Measurements from ENCODE around the gene SPAG9.
"Not testable (repeated sequence)": the region's sequence is repeated elsewhere in the genome, so short reads cannot be mapped to it uniquely, and the experiment has no call there.

The SPAG9 gene

GRCh38 chr17:51142597-51142996 lies 21.9 kb upstream of the SPAG9 start:
- no peak for DNase-seq (ENCODE audit: low read depth)

GRCh38 chr17:51135956-51136355 lies 15.3 kb upstream of the SPAG9 start:
- no peak for DNase-seq (ENCODE audit: low read depth)

DNA sequence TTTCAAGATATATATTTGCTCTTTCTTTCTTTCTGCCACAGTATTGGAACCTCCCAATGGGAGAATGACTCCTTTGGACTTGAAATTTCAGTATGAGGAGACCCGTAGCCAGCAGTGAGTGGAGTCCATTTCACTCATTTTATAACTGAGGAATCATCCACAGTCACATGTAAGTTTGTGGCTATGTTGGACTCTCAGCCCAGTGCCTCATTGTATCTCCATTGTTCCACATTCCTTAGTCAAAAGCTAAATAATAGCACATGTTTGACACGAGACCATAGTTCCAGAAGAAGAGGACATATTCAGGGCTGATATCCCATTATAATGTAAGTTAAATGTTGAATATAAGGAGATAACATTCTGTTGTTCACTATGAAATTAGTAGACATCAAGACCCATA lies 12.7 kb upstream of the SPAG9 start:
- no peak for DNase-seq (ENCODE audit: low read depth)

- no peak for DNase-seq (ENCODE audit: low read depth)
These were observed 12.3 kb upstream of the SPAG9 start for GRCh38 chr17:51132964-51133319.

GRCh38 chr17:51128076-51128475 lies 7.4 kb upstream of the SPAG9 start:
- no peak for DNase-seq (ENCODE audit: low read depth)

DNA sequence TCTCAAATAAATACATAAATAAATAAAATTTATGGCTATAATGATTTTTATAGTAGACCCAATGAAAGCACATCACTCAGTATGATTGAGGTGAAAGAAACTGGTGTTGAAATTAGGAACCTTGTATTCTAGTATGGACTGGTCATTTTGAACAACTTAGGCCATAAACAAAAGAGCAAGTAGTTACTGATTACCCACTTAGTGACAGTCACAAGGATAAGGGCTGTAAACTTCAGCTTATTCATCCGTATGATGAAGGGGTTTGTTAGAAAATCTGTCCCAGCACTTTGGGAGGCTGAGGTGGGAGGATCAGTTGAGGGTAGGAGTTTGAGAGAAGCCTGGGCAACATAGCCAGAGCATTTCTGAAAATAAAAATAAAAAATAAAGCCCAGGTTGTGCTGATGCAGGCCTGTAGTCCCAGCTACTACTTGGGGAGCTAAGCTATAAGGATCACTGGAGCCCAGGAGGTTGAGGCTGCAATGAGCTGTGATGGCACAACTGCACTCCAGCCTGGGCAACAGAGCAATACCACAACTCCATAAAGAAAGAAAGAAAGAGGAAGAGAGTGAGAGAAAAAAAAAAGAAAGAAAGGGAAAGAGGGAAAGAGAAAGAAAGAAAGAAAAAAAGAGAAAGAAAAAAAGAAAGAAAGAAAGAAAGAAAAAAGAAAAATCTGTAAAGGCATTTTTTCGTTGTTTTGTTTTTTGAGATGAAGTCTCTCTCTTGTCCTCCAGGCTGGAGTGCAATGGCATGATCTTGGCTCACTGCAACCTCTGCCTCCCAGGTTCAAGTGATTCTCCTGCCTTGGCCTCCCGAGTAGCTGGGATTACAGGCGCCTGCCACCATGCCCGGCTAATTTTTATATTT lies 4.2 kb upstream of the SPAG9 start:
- DNase-seq (ENCODE audit: low read depth), result no peak

DNA sequence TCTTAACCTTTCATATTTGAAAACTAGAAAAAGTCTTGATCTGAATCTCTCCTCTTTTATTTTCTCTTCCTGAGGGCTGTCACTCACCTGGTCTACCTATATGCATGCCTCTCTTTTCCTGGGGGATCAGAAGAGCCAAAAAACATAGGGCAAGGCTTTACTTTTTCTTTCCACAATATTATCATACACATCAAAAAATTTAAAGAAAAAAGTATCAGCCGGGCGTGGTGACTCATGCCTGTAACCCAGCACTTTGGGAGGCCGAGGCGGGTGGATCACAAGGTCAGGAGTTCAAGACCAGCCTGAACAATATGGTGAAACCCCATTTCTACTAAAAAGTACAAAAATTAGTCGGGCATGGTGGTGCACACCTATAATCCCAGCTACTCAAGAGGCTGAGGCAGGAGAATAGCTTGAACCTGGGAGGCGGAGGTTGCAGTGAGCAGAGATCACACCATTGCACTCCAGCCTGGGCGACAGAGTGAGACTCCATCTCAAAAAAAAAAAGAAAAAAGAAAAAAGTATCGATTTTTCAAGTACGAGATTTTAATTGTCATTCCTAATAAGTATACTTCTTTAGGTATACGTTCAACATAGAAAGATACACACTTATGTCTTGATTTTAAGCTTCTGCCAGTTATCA lies 1.9 kb upstream of the SPAG9 start:
- DNase-seq (ENCODE audit: low read depth), result not testable (repeated sequence)

- DNase-seq (ENCODE audit: low read depth), result peak; percentile 86
These were observed 1.2 kb upstream of the SPAG9 start for GRCh38 chr17:51121620-51122472.

DNA sequence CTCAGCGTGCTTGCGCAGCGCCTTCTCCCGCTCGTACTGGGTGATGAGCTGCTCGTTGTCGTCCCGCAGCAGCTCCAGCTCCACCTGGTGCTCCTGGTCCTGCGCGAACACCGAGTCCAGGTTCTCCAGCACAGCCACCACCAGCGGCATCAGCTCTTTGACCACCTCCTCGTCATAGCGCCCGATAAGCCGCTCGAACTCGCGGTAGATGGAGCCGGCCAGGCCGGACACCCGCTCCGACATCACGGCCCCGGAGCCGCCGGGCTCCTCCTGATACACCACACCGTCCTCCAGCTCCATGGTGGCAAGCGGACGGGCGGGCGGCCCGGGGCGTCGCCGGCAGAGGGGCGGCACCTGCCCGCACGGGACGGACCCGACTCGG lies 320 bp downstream of the SPAG9 start:
- peak; percentile 16 for DNase-seq (ENCODE audit: low read depth)

DNA sequence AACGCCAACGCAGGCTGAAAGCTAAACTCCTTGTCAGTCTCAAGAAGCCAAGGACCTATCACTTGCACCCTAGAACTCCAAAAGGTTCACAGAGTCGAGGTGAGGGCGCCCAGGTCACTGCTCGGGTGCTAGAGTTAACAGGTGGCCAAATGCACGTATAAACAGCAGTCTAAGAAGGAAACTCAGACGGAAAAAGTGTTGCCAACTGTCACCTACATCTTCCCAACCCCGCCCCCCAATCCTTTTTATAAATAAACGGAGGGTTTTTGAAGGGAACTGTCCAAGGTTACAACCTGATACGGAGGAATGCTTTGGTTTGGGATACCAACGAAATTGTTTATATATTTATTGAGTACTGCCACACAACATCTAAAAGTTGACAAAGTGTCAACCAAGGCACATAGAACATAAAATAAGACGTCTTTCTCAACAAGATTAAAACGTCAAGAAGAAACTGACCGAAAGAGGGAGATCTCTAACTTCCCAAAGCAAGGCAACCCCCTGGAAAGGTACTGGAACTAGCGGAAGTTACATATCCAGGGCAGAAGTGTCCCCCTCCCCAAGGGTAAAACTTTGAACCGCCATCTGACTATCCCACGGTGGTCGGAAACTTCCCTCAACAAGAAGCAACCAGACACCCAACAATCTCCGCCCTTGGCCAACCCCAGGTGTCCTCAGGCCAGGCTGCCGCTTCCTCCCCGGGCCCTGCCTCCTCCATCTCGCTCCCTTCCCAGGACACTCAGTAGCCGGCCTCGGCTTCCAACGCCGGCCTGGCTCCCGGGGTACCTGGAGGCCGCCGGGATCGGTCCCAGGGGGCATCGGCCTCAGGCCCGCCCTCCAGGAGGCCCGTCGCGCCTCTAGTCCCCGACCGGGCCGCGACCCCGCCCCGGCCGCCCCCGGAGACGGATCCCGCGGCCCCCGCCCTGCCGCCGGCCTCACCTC lies 982 bp downstream of the SPAG9 start:
- DNase-seq (ENCODE audit: low read depth), result peak; percentile 20

GRCh38 chr17:51118330-51119195 lies 2.1 kb downstream of the SPAG9 start:
- no peak for DNase-seq (ENCODE audit: low read depth)

GRCh38 chr17:51115179-51115578 lies 5.5 kb downstream of the SPAG9 start:
- no peak for DNase-seq (ENCODE audit: low read depth)

GRCh38 chr17:51112303-51113222 lies 8.1 kb downstream of the SPAG9 start:
- not testable (repeated sequence) for DNase-seq (ENCODE audit: low read depth)

DNA sequence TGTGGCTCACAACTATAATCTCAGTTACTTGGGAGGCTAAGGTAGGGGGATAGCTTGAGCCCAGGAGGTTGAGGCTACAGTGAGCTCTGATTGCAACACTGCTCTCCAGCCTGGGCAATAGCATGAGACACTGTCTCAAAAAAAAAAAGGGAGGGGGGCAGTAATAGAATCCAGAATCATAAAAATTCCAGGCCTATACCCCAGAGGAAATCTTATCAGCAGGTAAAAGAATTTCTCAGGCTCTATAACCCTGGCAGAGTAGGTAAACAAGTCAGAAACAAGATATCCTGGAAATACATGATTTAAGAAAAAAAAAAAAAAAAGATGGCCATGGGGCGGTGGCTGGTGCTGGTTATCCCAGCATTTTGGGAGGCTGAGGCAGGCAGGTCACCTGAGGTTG lies 12.9 kb downstream of the SPAG9 start:
- DNase-seq (ENCODE audit: low read depth), result no peak

DNA sequence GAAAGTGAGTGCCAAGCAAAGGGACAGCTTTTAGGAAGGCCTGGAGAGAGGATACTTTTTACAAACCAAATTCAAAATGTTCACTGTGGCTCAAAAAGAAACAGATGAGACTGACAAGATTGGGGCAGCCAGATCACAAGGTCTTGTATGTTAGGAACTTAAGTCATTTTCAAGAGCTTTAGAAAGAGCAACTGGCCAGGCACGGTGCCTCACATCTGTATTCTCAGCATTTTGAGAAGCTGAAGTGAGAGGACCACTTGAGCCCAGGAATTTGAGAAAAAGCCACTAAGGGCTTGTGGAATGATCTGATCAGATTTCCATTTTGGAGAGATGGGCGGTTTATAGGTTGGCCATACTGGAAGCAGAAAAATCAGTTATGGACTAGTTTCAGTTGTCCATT lies 17.2 kb downstream of the SPAG9 start:
- DNase-seq (ENCODE audit: low read depth), result no peak

DNA sequence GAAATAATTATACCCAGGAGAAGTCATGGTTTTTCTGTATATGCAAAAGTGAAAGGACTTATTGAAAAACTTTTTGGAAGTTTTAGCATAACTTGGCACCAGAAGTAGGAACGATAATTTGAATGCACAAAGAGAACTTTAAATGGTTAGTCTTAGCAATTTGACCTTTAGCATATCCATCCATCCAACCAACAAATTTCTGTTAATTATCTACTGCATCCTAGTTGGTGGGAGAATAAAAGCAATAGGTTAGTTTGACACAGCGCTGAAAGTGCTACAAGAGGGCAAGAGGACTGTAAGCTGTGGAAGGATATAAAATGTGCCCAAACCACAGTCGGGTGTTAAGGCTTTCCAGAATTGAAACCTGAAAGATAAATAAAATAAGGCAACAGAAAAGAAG lies 17.6 kb downstream of the SPAG9 start:
- no peak for DNase-seq (ENCODE audit: low read depth)

GRCh38 chr17:51097708-51098446 lies 22.8 kb downstream of the SPAG9 start:
- no peak for DNase-seq (ENCODE audit: low read depth)

- no peak for DNase-seq (ENCODE audit: low read depth)
These were observed 29.0 kb downstream of the SPAG9 start for GRCh38 chr17:51091635-51092034.

GRCh38 chr17:51088868-51089267 lies 31.8 kb downstream of the SPAG9 start:
- not testable (repeated sequence) for DNase-seq (ENCODE audit: low read depth)

All from activated T-cell treated with anti-CD3 and anti-CD28 coated beads for 24 hours (primary cell).